ENCODE data around the gene ENTHD1. TPM values are rescaled to one million over a fixed set of nuclear protein-coding genes. Genes with fewer than 3 reads are reported as not detected.

Gene ENTHD1
- total and polyA plus RNA-seq, 2 of the 8 experiments (the other 6 are each of a cell fraction or from before 2014, with no cell fraction given) = not detected

DNA sequence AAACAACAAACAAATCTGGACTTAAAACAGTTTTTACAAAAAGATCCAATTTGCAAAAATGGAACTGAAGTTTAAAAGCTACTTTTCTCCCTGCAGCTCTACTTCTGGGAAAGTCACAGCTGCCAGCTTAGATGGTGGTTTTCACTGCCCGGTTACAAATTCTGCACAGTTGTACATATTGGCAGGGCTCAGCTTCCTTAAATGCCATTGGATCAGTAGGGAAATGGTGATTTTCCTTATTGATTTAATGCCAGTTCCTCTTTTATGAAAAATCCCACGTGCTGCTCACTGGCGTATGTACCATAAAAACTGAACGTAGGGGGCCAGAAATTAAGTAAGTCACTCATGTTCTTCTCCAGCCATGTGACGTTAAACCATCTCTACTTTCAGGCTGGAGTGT, 30.1 kb upstream of the ENTHD1 start:
- no peaks in the 10 kb centered on the region for H3K36me3 ChIP-seq (ENCODE audit: control insufficient read depth in 2 of 4, insufficient read depth in 4 of 4, low read length in 3 of 4)
- no peak overlapping the region for H3K4ac ChIP-seq (replicated peaks; ENCODE audit: insufficient read length, low read depth, low read length)
- no peak overlapping the region for H3K4me3 ChIP-seq (ENCODE audit: extremely low read depth in 1 of 4, insufficient read depth in 2 of 4, low read depth in 3 of 4, low read length in 4 of 4)
- no peaks in the 10 kb centered on the region for H4K20me1 ChIP-seq (replicated peaks in 1 of 2; ENCODE audit: control insufficient read depth in 1 of 2, insufficient read depth in 2 of 2, low read length in 2 of 2)
- no peak overlapping the region for H3K14ac ChIP-seq (ENCODE audit: insufficient read length)
- peaks cover 0 to 4% (median under 1%) of the 10 kb centered on the region in 4 experiments; a peak in 3 of 7 replicates for H3K4me1 ChIP-seq (replicated peaks in 1 of 4; ENCODE audit: control insufficient read depth in 3 of 4, insufficient read depth in 4 of 4, low read length in 3 of 4)
- no peak overlapping the region for H2BK20ac ChIP-seq (ENCODE audit: low read length)
- no peak overlapping the region for H2AK5ac ChIP-seq (ENCODE audit: low read depth, low read length)
- H3K9ac ChIP-seq (replicated peaks in 1 of 4; ENCODE audit: extremely low read depth in 1 of 4, low read depth in 3 of 4, low read length in 3 of 4) = no peak overlapping the region
- CTCF ChIA-PET (ENCODE audit: partially characterized antibody) = interaction anchor here (0.6 to 10.1 kb wide), 5 partner anchors 9 to 176 kb away, joined by 3 to 119 read pairs (median 8); no protein-coding TSS in a partner anchor
- H3K9me3 ChIP-seq (ENCODE audit: insufficient read depth in 2 of 2, low read depth in 1 of 2, low read length in 1 of 2) = no peaks in the 10 kb centered on the region
- no peaks in the 10 kb centered on the region for H3K23me2 ChIP-seq (ENCODE audit: low read depth, low read length)
- peaks cover 0 to 2% (median 0%) of the 10 kb centered on the region in 4 experiments; a peak in 1 of 7 replicates for H3K27me3 ChIP-seq (replicated peaks in 1 of 4; ENCODE audit: control insufficient read depth in 3 of 4, extremely low read depth in 1 of 4, insufficient read depth in 3 of 4, low read length in 3 of 4)
- no peak overlapping the region for H3K4me2 ChIP-seq (ENCODE audit: insufficient read depth in 1 of 2, low read depth in 2 of 2, low read length in 2 of 2)
- WGBS, 2 experiments (ENCODE audit: extremely low coverage in 1 of 2, insufficient coverage in 1 of 2, insufficient read length in 1 of 2, insufficient replicate concordance in 2 of 2, low coverage in 1 of 2, low lambda C conversion rate in 2 of 2, missing lambda C conversion rate in 1 of 2) = 91% methylated on average over 5 of the region's 5 CpGs; no CpG with 5 or more reads in 1 of the 2 experiments
- POLR2A ChIA-PET (ENCODE audit: partially characterized antibody) = interaction anchor here (1.5 kb wide), 1 partner anchor 120 kb away, joined by 5 read pairs; no protein-coding TSS in a partner anchor
- DNase-seq (ENCODE audit: low read depth in 1 of 2, low spot score in 2 of 2) (no peak), FAIRE-seq (no peak)
- no peaks in the 10 kb centered on the region for H3K79me1 ChIP-seq (ENCODE audit: low read depth, low read length)
- no peaks in the 10 kb centered on the region for H3K79me2 ChIP-seq (ENCODE audit: control insufficient read depth in 1 of 2, insufficient read depth in 2 of 2, low read length in 2 of 2)
- H2BK5ac ChIP-seq (ENCODE audit: low read depth, low read length) = no peak overlapping the region
- no peak overlapping the region for H3K18ac ChIP-seq (ENCODE audit: extremely low read depth, low read length)
- no peak overlapping the region for H2AFZ ChIP-seq (ENCODE audit: low read length)
- H3K27ac ChIP-seq (ENCODE audit: low read depth, low read length) = no peak overlapping the region
- H2BK15ac ChIP-seq (ENCODE audit: low read length) = no peak overlapping the region
- no peak overlapping the region for H4K5ac ChIP-seq (ENCODE audit: insufficient read length, low read depth, low read length)
- H4K91ac ChIP-seq (replicated peaks; ENCODE audit: insufficient read length, low read length) = no peak overlapping the region
- no peak overlapping the region for H2BK120ac ChIP-seq (replicated peaks; ENCODE audit: low read depth, low read length)
- H3K23ac ChIP-seq (ENCODE audit: insufficient read length) = no peak overlapping the region
- no peak overlapping the region for H2BK12ac ChIP-seq (ENCODE audit: low read depth, low read length)
- no peak overlapping the region for H3K56ac ChIP-seq (replicated peaks; ENCODE audit: insufficient read length, low read depth, low read length)
- H4K8ac ChIP-seq (ENCODE audit: extremely low read depth, insufficient read depth, low read length) = no peak overlapping the region

Measured in H1 (cell line).